ENCODE measurements around the gene FEZF2.

The FEZF2 gene

DNA sequence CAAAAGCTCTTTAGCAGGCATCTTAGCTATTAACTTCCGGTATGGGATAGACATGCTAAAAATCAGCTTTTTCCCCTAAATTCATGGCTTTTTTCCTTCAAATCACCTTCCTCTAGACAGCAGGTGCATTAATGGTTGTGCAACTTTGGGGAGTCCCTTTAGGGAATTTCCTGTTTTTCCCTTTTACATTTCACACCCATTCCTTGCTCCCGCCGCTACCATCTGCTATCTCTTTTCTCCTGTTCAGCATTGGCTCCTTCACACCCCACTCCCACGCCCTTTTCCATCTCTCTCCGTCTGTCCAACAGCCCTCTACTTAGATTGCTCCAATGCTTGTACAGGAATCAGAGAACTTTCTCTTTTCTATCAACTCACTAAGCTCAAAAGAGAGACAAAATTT, 43.4 kb downstream of the FEZF2 start:
- DNase-seq (ENCODE audit: low spot score): no peak

DNA sequence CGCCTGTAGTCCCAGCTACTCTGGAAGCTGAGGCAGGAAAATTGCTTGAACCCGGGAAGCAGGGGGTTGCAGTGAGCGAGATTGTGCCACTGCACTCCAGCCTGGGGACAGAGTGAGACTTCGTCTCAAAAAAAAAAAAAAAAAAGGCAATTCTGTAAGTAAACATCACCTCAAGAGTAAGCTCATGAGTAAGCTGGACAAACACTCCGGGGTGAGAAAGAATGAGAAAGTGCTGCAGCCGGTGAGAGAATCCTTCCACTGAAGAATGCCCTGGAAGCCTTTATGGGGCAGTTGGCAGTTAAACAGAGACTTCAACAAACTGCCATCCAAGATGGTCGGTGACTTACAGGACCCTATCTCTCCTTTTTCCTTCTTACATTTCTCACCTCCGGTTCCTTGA, 47.5 kb downstream of the FEZF2 start:
- no peak for DNase-seq (ENCODE audit: low spot score)

DNA sequence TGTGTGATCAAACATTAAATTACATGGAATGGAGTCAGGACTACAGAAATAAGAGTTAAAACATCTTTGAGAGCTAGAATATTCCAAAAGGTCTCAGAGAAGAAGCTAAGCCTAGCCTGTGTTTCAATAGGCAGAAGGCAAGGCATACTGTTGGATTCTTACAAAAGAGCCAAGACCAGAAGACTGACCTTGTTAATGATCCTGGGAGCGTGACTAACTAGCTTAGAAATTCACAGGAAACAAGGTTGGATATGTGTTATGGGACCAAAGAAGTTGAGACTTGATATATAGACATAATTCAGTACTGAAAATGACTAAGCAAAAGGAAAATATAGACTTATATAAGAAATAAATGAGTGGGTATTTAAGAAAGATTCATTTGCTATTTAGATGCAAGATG, 50.1 kb downstream of the FEZF2 start:
- no peak for DNase-seq (ENCODE audit: low spot score)
